Measurements from ENCODE around the gene MYB. TPM values are rescaled to one million over a fixed set of nuclear protein-coding genes. Genes with fewer than 3 reads are reported as not detected.

MYB gene
- total and polyA plus RNA-seq, 2 of the 13 experiments (the other 11 are each of a cell fraction or from before 2014, with no cell fraction given), result 0.04 to 0.20 TPM

DNA sequence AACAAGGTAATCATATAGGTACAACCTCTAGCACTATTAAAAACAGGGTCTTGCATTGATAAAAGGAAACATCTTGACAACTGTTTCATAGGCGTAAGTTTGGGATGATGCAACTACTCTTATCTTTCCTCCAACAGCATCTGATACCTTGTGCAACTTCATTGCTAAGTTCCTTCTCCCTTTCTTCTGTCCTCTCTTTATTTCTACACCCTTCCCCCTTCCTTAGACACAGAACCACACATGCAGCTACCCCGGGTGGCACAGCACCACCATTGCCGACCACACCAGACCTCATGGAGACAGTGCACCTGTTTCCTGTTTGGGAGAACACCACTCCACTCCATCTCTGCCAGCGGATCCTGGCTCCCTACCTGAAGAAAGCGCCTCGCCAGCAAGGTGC is 14.4 kb downstream of the MYB start:
- Histone ChIP-seq H3K4me1 (ENCODE audit: insufficient read depth, low read length) (no peaks in the 10 kb centered on the region), H2AFZ (ENCODE audit: low read length) (no peak overlapping the region), H3K27me3 (ENCODE audit: control insufficient read depth in 1 of 2, insufficient read depth in 2 of 2, low read length in 2 of 2) (no peaks in the 10 kb centered on the region), H3K36me3 (replicated peaks in 1 of 2; ENCODE audit: control insufficient read depth in 1 of 2, insufficient read depth in 2 of 2, low read length in 2 of 2) (no peaks in the 10 kb centered on the region), H3K27ac (ENCODE audit: extremely low read length, insufficient read depth, low read length) (no peak overlapping the region), H3K79me2 (ENCODE audit: insufficient read depth, low read length) (no peaks in the 10 kb centered on the region), H3K4me2 (ENCODE audit: low read depth, low read length) (no peak overlapping the region), H3K9me3 (ENCODE audit: low read length) (no peaks in the 10 kb centered on the region), H3K9ac (ENCODE audit: insufficient read depth, low read depth, low read length) (no peak overlapping the region), H3K4me3 (replicated peaks in 1 of 3; ENCODE audit: insufficient read depth in 1 of 3, low read depth in 2 of 3, low read length in 3 of 3) (no peak overlapping the region), H4K20me1 (ENCODE audit: insufficient read depth, low read length) (no peaks in the 10 kb centered on the region)
- DNase-seq (ENCODE audit: low spot score) (no peak), ATAC-seq (no peak), FAIRE-seq (no peak)
- TF ChIP-seq ATF7 (IDR thresholded peaks at IDR 0.05) (peak; percentile 24; the same call in 1 of the 2 replicates), ATF7 (CRISPR knock-in tag; IDR thresholded peaks at IDR 0.05) (no peak), SAP130 (CRISPR knock-in tag; IDR thresholded peaks at IDR 0.05; ENCODE audit: low read depth) (no peak), CEBPB (IDR thresholded peaks at IDR 0.05; ENCODE audit: borderline replicate concordance, low read depth, low read length) (peak; percentile 65; the same call in 1 of the 2 replicates)
- 68% methylated on average over 6 of the region's 6 CpGs for WGBS (ENCODE audit: low lambda C conversion rate)
- POLR2A ChIA-PET, result no interaction called here
- intact Hi-C loops (cut with micrococcal nuclease; ENCODE audit: unreplicated experiment) (no loop called here), in situ Hi-C loops (cut with HindIII; ENCODE audit: extremely low pct_ligation_motif_present, low pct_unique_long_range_greater_than_20kb) (no loop called here)
- CTCF ChIA-PET (ENCODE audit: low intra/inter-chr PET ratio, low total read pairs), result no interaction called here
- BruUV-seq (replicated peaks), result no TSS peak

DNA sequence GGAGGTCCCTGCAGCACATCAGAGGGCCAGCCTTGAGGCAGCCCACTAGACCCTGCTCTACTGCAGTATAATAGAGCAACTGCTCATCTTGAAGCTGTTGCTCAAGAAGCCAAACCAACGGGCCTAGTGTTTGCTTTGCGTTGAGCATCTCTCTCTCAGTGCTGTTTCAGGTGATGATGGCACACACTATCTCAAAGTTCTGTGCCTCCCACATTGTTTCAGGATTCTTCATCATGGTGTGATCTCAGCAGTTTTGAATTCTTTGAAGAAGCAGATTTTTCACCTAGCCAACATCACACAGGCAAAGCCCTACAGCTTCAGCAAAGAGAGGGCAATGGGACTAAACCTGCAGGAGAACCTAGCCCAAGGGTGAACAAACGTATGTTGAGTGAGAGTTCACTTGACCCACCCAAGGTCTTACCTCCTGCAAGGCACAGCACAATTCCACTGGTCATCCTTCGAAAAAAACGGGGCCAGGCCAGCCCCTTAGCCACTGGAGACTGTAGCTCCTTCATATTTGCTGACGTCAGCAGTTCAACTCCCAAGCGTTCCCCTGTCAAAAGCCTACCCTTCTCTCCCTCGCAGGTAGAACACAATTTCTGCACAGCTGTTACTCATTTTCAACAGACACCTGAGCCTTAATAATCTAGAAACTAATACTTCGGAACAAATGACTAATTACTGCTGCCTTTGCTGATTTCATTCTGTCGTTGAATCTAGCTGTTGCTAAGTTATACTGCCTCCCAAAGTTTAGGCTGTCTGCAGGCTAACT is 15.8 kb downstream of the MYB start:
- 34% methylated on average over 10 of the region's 10 CpGs for WGBS (ENCODE audit: low lambda C conversion rate)
- intact Hi-C loops (cut with micrococcal nuclease; ENCODE audit: unreplicated experiment) (no loop called here), in situ Hi-C loops (cut with HindIII; ENCODE audit: extremely low pct_ligation_motif_present, low pct_unique_long_range_greater_than_20kb) (no loop called here)
- Histone ChIP-seq H4K20me1 (ENCODE audit: insufficient read depth, low read length) (no peaks in the 10 kb centered on the region), H3K79me2 (ENCODE audit: insufficient read depth, low read length) (no peaks in the 10 kb centered on the region), H3K27ac (ENCODE audit: extremely low read length, insufficient read depth, low read length) (no peak overlapping the region), H3K36me3 (replicated peaks in 1 of 2; ENCODE audit: control insufficient read depth in 1 of 2, insufficient read depth in 2 of 2, low read length in 2 of 2) (no peaks in the 10 kb centered on the region), H3K4me1 (ENCODE audit: insufficient read depth, low read length) (no peaks in the 10 kb centered on the region), H3K9ac (ENCODE audit: insufficient read depth, low read depth, low read length) (no peak overlapping the region), H2AFZ (ENCODE audit: low read length) (no peak overlapping the region), H3K4me3 (replicated peaks in 1 of 3; ENCODE audit: insufficient read depth in 1 of 3, low read depth in 2 of 3, low read length in 3 of 3) (no peak overlapping the region), H3K27me3 (ENCODE audit: control insufficient read depth in 1 of 2, insufficient read depth in 2 of 2, low read length in 2 of 2) (no peaks in the 10 kb centered on the region), H3K9me3 (ENCODE audit: low read length) (no peaks in the 10 kb centered on the region), H3K4me2 (ENCODE audit: low read depth, low read length) (no peak overlapping the region)
- DNase-seq (ENCODE audit: low spot score) (no peak), ATAC-seq (no peak), FAIRE-seq (no peak)
- ChIA-PET CTCF (ENCODE audit: low intra/inter-chr PET ratio, low total read pairs) (no interaction called here), POLR2A (no interaction called here)
- TF ChIP-seq ZNF550 (CRISPR knock-in tag; IDR thresholded peaks at IDR 0.05; ENCODE audit: borderline replicate concordance), result no peak
- TF ChIP-seq MAFF (IDR thresholded peaks at IDR 0.05; ENCODE audit: low read depth, low read length), result peak; percentile 99
- TF ChIP-seq MAFG (CRISPR knock-in tag; IDR thresholded peaks at IDR 0.05), result peak; percentile 50; the same call in 1 of the 2 replicates
- peak; percentile 99 to 100 for TF ChIP-seq MAFK (conservative IDR thresholded peaks at IDR 0.05 in 1 of 2, IDR thresholded peaks at IDR 0.05 in 1 of 2; ENCODE audit: low read length in 2 of 2)
- TF ChIP-seq KDM4B (CRISPR knock-in tag; IDR thresholded peaks at IDR 0.05), result no peak
- TF ChIP-seq RFX5 (IDR thresholded peaks at IDR 0.05; ENCODE audit: low read depth, low read length), result peak; percentile 57; the same call in 1 of the 2 replicates
- no TSS peak for BruUV-seq (replicated peaks)
